Measurements from ENCODE around the gene MAP3K1. TPM values are rescaled to one million over a fixed set of nuclear protein-coding genes. Genes with fewer than 3 reads are reported as not detected.
A peak's percentile ranks its signal among the peaks of the same experiment; 100 is the strongest.

Gene MAP3K1
- total and polyA plus RNA-seq, 9 donors: 11.9 to 20.6 (median 14.7) TPM

GRCh38 chr5:56919942-56920662, 104.8 kb downstream of the MAP3K1 start:
- no peak for DNase-seq
- no peaks in the 10 kb centered on the region for H3K9me3 ChIP-seq (replicated peaks; ENCODE audit: control insufficient read depth, low read depth, low read length)
- peaks cover 17% of the 10 kb centered on the region for H3K36me3 ChIP-seq (ENCODE audit: control insufficient read depth, insufficient read depth, low read length)
- H3K27ac ChIP-seq (ENCODE audit: low read length): no peak overlapping the region
- WGBS (ENCODE audit: insufficient coverage): no CpG with 5 or more reads among the region's 1 CpG
- H3K27me3 ChIP-seq (ENCODE audit: control insufficient read depth, insufficient read depth, low read length): no peaks in the 10 kb centered on the region
- no peak overlapping the region for H3K4me3 ChIP-seq (ENCODE audit: low read length)
- H3K4me1 ChIP-seq (ENCODE audit: control insufficient read depth, insufficient read depth, low read length): no peaks in the 10 kb centered on the region

GRCh38 chr5:56922922-56923321, 107.6 kb downstream of the MAP3K1 start:
- Histone ChIP-seq H3K4me1 (ENCODE audit: control insufficient read depth, insufficient read depth, low read length) (no peaks in the 10 kb centered on the region), H3K27ac (ENCODE audit: low read length) (no peak overlapping the region), H3K36me3 (ENCODE audit: control insufficient read depth, insufficient read depth, low read length) (peaks cover 23% of the 10 kb centered on the region), H3K27me3 (ENCODE audit: control insufficient read depth, insufficient read depth, low read length) (no peaks in the 10 kb centered on the region), H3K4me3 (ENCODE audit: low read length) (no peak overlapping the region), H3K9me3 (replicated peaks; ENCODE audit: control insufficient read depth, low read depth, low read length) (no peaks in the 10 kb centered on the region)
- DNase-seq: no peak
- WGBS (ENCODE audit: insufficient coverage): 94% methylated on average over 5 of the region's 6 CpGs

GRCh38 chr5:56934325-56934724, 119.0 kb downstream of the MAP3K1 start:
- Histone ChIP-seq H3K9me3 (replicated peaks; ENCODE audit: control insufficient read depth, low read depth, low read length) (no peaks in the 10 kb centered on the region), H3K27me3 (ENCODE audit: control insufficient read depth, insufficient read depth, low read length) (no peaks in the 10 kb centered on the region), H3K27ac (ENCODE audit: low read length) (no peak overlapping the region), H3K4me1 (ENCODE audit: control insufficient read depth, insufficient read depth, low read length) (no peaks in the 10 kb centered on the region), H3K4me3 (ENCODE audit: low read length) (no peak overlapping the region), H3K36me3 (ENCODE audit: control insufficient read depth, insufficient read depth, low read length) (peaks cover 36% of the 10 kb centered on the region)
- DNase-seq: no peak
- no CpG with 5 or more reads among the region's 1 CpG for WGBS (ENCODE audit: insufficient coverage)

- Histone ChIP-seq H3K36me3 (ENCODE audit: control insufficient read depth, insufficient read depth, low read length) (peaks cover 60% of the 10 kb centered on the region), H3K27me3 (ENCODE audit: control insufficient read depth, insufficient read depth, low read length) (no peaks in the 10 kb centered on the region), H3K27ac (ENCODE audit: low read length) (no peak overlapping the region), H3K9me3 (replicated peaks; ENCODE audit: control insufficient read depth, low read depth, low read length) (no peaks in the 10 kb centered on the region), H3K4me1 (ENCODE audit: control insufficient read depth, insufficient read depth, low read length) (no peaks in the 10 kb centered on the region), H3K4me3 (ENCODE audit: low read length) (no peak overlapping the region)
- DNase-seq: no peak
- 83% methylated on average over 1 of the region's 1 CpG for WGBS (ENCODE audit: insufficient coverage)
These were observed 123.5 kb downstream of the MAP3K1 start for GRCh38 chr5:56938858-56939257.

GRCh38 chr5:56941981-56942380, 126.6 kb downstream of the MAP3K1 start:
- H3K27me3 ChIP-seq (ENCODE audit: control insufficient read depth, insufficient read depth, low read length): no peaks in the 10 kb centered on the region
- no peak overlapping the region for H3K4me3 ChIP-seq (ENCODE audit: low read length)
- H3K27ac ChIP-seq (ENCODE audit: low read length): no peak overlapping the region
- H3K36me3 ChIP-seq (ENCODE audit: control insufficient read depth, insufficient read depth, low read length): peaks cover 46% of the 10 kb centered on the region
- peak; percentile 20 for DNase-seq
- H3K4me1 ChIP-seq (ENCODE audit: control insufficient read depth, insufficient read depth, low read length): no peaks in the 10 kb centered on the region
- H3K9me3 ChIP-seq (replicated peaks; ENCODE audit: control insufficient read depth, low read depth, low read length): no peaks in the 10 kb centered on the region
- WGBS (ENCODE audit: insufficient coverage): 50% methylated on average over 1 of the region's 1 CpG

Other genes starting within 250 kb of the MAP3K1 start
- gene SETD9, start 94.0 kb downstream of the MAP3K1 start, total RNA-seq: 6.2 TPM
- 10 to 100 TPM in 3 of 8 donors, 1 to 10 TPM in 5; 6.4 to 12.4 (median 9.6) TPM for gene SETD9, start 94.0 kb downstream of the MAP3K1 start, polyA plus RNA-seq (ENCODE audit: insufficient read depth in 1 of 8, insufficient read length in 8 of 8, low replicate concordance in 1 of 8)
- 28.5 TPM for gene MIER3, start 136.6 kb downstream of the MAP3K1 start, total RNA-seq
- 10 to 100 TPM; 15.0 to 25.3 (median 19.8) TPM for gene MIER3, start 136.6 kb downstream of the MAP3K1 start, polyA plus RNA-seq (ENCODE audit: insufficient read depth in 1 of 8, insufficient read length in 8 of 8, low replicate concordance in 1 of 8)